Fibroblast of the conjunctiva (primary cell): ENCODE data around the gene NAV1.
"Not testable (repeated sequence)": the region's sequence is repeated elsewhere in the genome, so short reads cannot be mapped to it uniquely, and the experiment has no call there.

Source experiments
- DNase-seq: peaks from one replicate; pipeline ENCODE4 v3.0.0-alpha.2; 2010; ENCODE audit warnings: low read depth

The NAV1 gene

GRCh38 chr1:201538612-201539551 is at the start of gene NAV1:
Gene NAV1 (plus strand): TSS chr1:201539127. CDS start chr1:201622885, 83,758 bp downstream.
- peak; percentile 74 for DNase-seq

GRCh38 chr1:201489643-201490261 is 49.2 kb upstream of the NAV1 start:
- no peak for DNase-seq

- DNase-seq: no peak
These were observed 48.2 kb upstream of the NAV1 start for GRCh38 chr1:201490708-201491131.

GRCh38 chr1:201491896-201492511 is 46.9 kb upstream of the NAV1 start:
- DNase-seq: no peak

- not testable (repeated sequence) for DNase-seq
These were observed 45.8 kb upstream of the NAV1 start for GRCh38 chr1:201493026-201493656.

GRCh38 chr1:201493757-201494617 is 44.9 kb upstream of the NAV1 start:
- no peak for DNase-seq

- DNase-seq: peak; percentile 77
These were observed 43.2 kb upstream of the NAV1 start for GRCh38 chr1:201495551-201496295.

- no peak for DNase-seq
These were observed 42.6 kb upstream of the NAV1 start for GRCh38 chr1:201496296-201496690.

- no peak for DNase-seq
These were observed 40.9 kb upstream of the NAV1 start for GRCh38 chr1:201497935-201498509.

- no peak for DNase-seq
These were observed 40.3 kb upstream of the NAV1 start for GRCh38 chr1:201498621-201499020.

GRCh38 chr1:201499191-201499590 is 39.7 kb upstream of the NAV1 start:
- no peak for DNase-seq

- DNase-seq: no peak
These were observed 38.9 kb upstream of the NAV1 start for GRCh38 chr1:201499795-201500669.

- no peak for DNase-seq
These were observed 38.2 kb upstream of the NAV1 start for GRCh38 chr1:201500670-201501120.

- no peak for DNase-seq
These were observed 37.8 kb upstream of the NAV1 start for GRCh38 chr1:201501144-201501543.

GRCh38 chr1:201501812-201502510 is 37.0 kb upstream of the NAV1 start:
- no peak for DNase-seq

GRCh38 chr1:201502511-201502857 is 36.4 kb upstream of the NAV1 start:
- DNase-seq: no peak

GRCh38 chr1:201503397-201504176 is 35.3 kb upstream of the NAV1 start:
- peak; percentile 88 for DNase-seq

GRCh38 chr1:201504179-201504631 is 34.7 kb upstream of the NAV1 start:
- DNase-seq: no peak
